ENCODE measurements around the gene NECTIN4.

GRCh38 chr1:161054232-161054631 is 35.1 kb downstream of the NECTIN4 start:
- no peak for TF ChIP-seq GATA2 (IDR thresholded peaks at IDR 0.05; ENCODE audit: low read depth, low read length)
- no peak for TF ChIP-seq GATA3 (IDR thresholded peaks at IDR 0.05; ENCODE audit: low read depth, low read length)

Measured in SH-SY5Y (cell line).